NT2/D1 (cell line): ENCODE measurements around the gene DDX52.

ENCODE experiments used
- SUZ12 ChIP-seq: IDR thresholded peaks from 2 replicates; pipeline ENCODE4 v1.6.1; 2011; ENCODE audit not compliant: insufficient read length, insufficient read depth; ENCODE audit errors: extremely low read depth
- YY1 ChIP-seq: IDR thresholded peaks from 2 replicates; pipeline ENCODE4 v1.6.1; 2011; ENCODE audit not compliant: insufficient read length, insufficient read depth

DNA sequence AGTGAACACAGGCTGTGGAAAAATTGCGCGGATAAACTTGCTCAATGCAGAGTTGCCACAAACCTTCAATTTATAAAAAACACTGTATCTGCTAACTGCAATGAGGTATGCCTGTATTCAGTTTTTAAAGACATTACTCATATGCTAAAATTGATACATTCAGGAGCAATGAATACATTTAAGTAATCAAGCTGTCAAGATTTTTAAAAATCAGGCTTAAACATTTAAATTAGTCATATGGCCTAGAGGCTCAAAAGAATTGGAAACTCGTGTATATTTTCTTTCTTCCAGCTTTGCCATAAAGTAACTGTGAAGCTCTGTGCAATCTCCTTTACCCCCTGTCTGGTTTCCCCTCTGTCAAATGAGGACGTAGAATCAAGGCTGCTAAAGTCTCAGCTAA is 38.2 kb downstream of the DDX52 start:
- TF ChIP-seq SUZ12: no peak
- no peak for TF ChIP-seq YY1
